ENCODE measurements around the gene COMMD10. TPM values are rescaled to one million over a fixed set of nuclear protein-coding genes. Genes with fewer than 3 reads are reported as not detected.

COMMD10 gene
- total RNA-seq, 1 donor from 2014 or later = 29.4 TPM

- Mint-ChIP-seq H3K4me1 (no peaks in the 10 kb centered on the region), H3K27me3 (ENCODE audit: low read depth) (no peaks in the 10 kb centered on the region), H3K4me3 (no peak overlapping the region), H3K36me3 (ENCODE audit: low read depth) (peaks cover 25% of the 10 kb centered on the region), H3K9me3 (no peaks in the 10 kb centered on the region), H3K27ac (ENCODE audit: unreplicated experiment) (no peak overlapping the region)
- DNase-seq (ENCODE audit: low read depth, low spot score) = no peak
- no peak for TF ChIP-seq CTCF (conservative IDR thresholded peaks at IDR 0.05)
Measured at GRCh38 chr5:116273448-116274242, 188.8 kb downstream of the COMMD10 start.

GRCh38 chr5:116274251-116274650 is 189.4 kb downstream of the COMMD10 start:
- no peaks in the 10 kb centered on the region for H3K4me1 Mint-ChIP-seq
- no peak for TF ChIP-seq CTCF (conservative IDR thresholded peaks at IDR 0.05)

GRCh38 chr5:116275282-116275681 is 190.5 kb downstream of the COMMD10 start:
- no peak for DNase-seq (ENCODE audit: low read depth, low spot score)
- Mint-ChIP-seq H3K27me3 (ENCODE audit: low read depth) (no peaks in the 10 kb centered on the region), H3K36me3 (ENCODE audit: low read depth) (peaks cover 27% of the 10 kb centered on the region), H3K4me1 (no peaks in the 10 kb centered on the region), H3K9me3 (no peaks in the 10 kb centered on the region), H3K4me3 (no peak overlapping the region), H3K27ac (ENCODE audit: unreplicated experiment) (no peak overlapping the region)
- TF ChIP-seq CTCF (conservative IDR thresholded peaks at IDR 0.05) = no peak

More at GRCh38 chr5:116274251-116274650, 189.4 kb downstream of the COMMD10 start:
- Mint-ChIP-seq H3K9me3 (no peaks in the 10 kb centered on the region), H3K27ac (ENCODE audit: unreplicated experiment) (no peak overlapping the region), H3K4me3 (no peak overlapping the region), H3K36me3 (ENCODE audit: low read depth) (peaks cover 27% of the 10 kb centered on the region), H3K27me3 (ENCODE audit: low read depth) (no peaks in the 10 kb centered on the region)
- DNase-seq (ENCODE audit: low read depth, low spot score) = no peak

- Mint-ChIP-seq H3K4me3 (no peak overlapping the region), H3K9me3 (no peaks in the 10 kb centered on the region), H3K4me1 (no peaks in the 10 kb centered on the region), H3K27me3 (ENCODE audit: low read depth) (no peaks in the 10 kb centered on the region), H3K27ac (ENCODE audit: unreplicated experiment) (no peak overlapping the region), H3K36me3 (ENCODE audit: low read depth) (peaks cover 22% of the 10 kb centered on the region)
- DNase-seq (ENCODE audit: low read depth, low spot score) = no peak
- TF ChIP-seq CTCF (conservative IDR thresholded peaks at IDR 0.05) = no peak
Measured at GRCh38 chr5:116276952-116277351, 192.1 kb downstream of the COMMD10 start.

- Mint-ChIP-seq H3K27me3 (ENCODE audit: low read depth) (no peaks in the 10 kb centered on the region), H3K27ac (ENCODE audit: unreplicated experiment) (no peak overlapping the region), H3K4me1 (no peaks in the 10 kb centered on the region), H3K4me3 (no peak overlapping the region), H3K9me3 (no peaks in the 10 kb centered on the region), H3K36me3 (ENCODE audit: low read depth) (peaks cover 14% of the 10 kb centered on the region)
- no peak for DNase-seq (ENCODE audit: low read depth, low spot score)
- TF ChIP-seq CTCF (conservative IDR thresholded peaks at IDR 0.05) = no peak
Measured at GRCh38 chr5:116280149-116280803, 195.5 kb downstream of the COMMD10 start.

All from neural crest cell (in vitro differentiated cells).